ENCODE results near the gene RABGAP1L. TPM values are rescaled to one million over a fixed set of nuclear protein-coding genes. Genes with fewer than 3 reads are reported as not detected.
"Not testable (repeated sequence)": the region's sequence is repeated elsewhere in the genome, so short reads cannot be mapped to it uniquely, and the experiment has no call there.

Gene RABGAP1L
- total RNA-seq, 1 experiment from 2014 or later: 76.9 TPM

- Mint-ChIP-seq H3K4me3 (no peak overlapping the region), H3K36me3 (peaks cover 2% of the 10 kb centered on the region; the same call in 1 of the 2 replicates), H3K27me3 (ENCODE audit: low read depth) (no peaks in the 10 kb centered on the region; the same call in 1 of the 2 replicates), H3K4me1 (peaks cover 7% of the 10 kb centered on the region), H3K27ac (no peak overlapping the region), H3K9me3 (peaks cover 21% of the 10 kb centered on the region)
- ChIA-PET POLR2A (no interaction called here), CTCF (no interaction called here)
- DNase-seq (ENCODE audit: low spot score): no peak
- TF ChIP-seq CDX4 (CRISPR knock-in tag; IDR thresholded peaks at IDR 0.05; ENCODE audit: borderline replicate concordance) (no peak), CTCF (IDR thresholded peaks at IDR 0.05) (no peak), HMGA2 (CRISPR knock-in tag; IDR thresholded peaks at IDR 0.05) (no peak), CBFB (CRISPR knock-in tag; IDR thresholded peaks at IDR 0.05; ENCODE audit: low read depth) (no peak), ZNF219 (CRISPR knock-in tag; IDR thresholded peaks at IDR 0.05; ENCODE audit: borderline replicate concordance) (no peak), ZNF232 (CRISPR knock-in tag; IDR thresholded peaks at IDR 0.05) (no peak), ATF2 (CRISPR knock-in tag; IDR thresholded peaks at IDR 0.05; ENCODE audit: borderline replicate concordance, low read depth) (no peak), ZNF138 (CRISPR knock-in tag; conservative IDR thresholded peaks at IDR 0.05) (no peak), CREB1 (CRISPR knock-in tag; IDR thresholded peaks at IDR 0.05) (no peak), SMAD4 (CRISPR knock-in tag; IDR thresholded peaks at IDR 0.05) (no peak)
- TF ChIP-seq, protein P1, sequence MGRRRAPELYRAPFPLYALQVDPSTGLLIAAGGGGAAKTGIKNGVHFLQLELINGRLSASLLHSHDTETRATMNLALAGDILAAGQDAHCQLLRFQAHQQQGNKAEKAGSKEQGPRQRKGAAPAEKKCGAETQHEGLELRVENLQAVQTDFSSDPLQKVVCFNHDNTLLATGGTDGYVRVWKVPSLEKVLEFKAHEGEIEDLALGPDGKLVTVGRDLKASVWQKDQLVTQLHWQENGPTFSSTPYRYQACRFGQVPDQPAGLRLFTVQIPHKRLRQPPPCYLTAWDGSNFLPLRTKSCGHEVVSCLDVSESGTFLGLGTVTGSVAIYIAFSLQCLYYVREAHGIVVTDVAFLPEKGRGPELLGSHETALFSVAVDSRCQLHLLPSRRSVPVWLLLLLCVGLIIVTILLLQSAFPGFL (CRISPR knock-in tag; IDR thresholded peaks at IDR 0.05; ENCODE audit: borderline replicate concordance): no peak
- TF ChIP-seq, protein P2, sequence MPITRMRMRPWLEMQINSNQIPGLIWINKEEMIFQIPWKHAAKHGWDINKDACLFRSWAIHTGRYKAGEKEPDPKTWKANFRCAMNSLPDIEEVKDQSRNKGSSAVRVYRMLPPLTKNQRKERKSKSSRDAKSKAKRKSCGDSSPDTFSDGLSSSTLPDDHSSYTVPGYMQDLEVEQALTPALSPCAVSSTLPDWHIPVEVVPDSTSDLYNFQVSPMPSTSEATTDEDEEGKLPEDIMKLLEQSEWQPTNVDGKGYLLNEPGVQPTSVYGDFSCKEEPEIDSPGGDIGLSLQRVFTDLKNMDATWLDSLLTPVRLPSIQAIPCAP (CRISPR knock-in tag; IDR thresholded peaks at IDR 0.05): no peak
- TF ChIP-seq, protein P3, sequence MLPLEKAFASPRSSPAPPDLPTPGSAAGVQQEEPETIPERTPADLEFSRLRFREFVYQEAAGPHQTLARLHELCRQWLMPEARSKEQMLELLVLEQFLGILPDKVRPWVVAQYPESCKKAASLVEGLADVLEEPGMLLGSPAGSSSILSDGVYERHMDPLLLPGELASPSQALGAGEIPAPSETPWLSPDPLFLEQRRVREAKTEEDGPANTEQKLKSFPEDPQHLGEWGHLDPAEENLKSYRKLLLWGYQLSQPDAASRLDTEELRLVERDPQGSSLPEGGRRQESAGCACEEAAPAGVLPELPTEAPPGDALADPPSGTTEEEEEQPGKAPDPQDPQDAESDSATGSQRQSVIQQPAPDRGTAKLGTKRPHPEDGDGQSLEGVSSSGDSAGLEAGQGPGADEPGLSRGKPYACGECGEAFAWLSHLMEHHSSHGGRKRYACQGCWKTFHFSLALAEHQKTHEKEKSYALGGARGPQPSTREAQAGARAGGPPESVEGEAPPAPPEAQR (CRISPR knock-in tag; IDR thresholded peaks at IDR 0.05): no peak
- ATAC-seq: no peak; the same call in 1 of the 2 replicates
Measured at GRCh38 chr1:174535207-174535606, 375.9 kb downstream of the RABGAP1L start.

GRCh38 chr1:174543421-174543820 is 384.1 kb downstream of the RABGAP1L start:
- H3K4me1 Mint-ChIP-seq; POLR2A ChIA-PET; DNase-seq (ENCODE audit: low spot score); H3K4me3 Mint-ChIP-seq; H3K27ac Mint-ChIP-seq; H3K27me3 Mint-ChIP-seq (ENCODE audit: low read depth); ATAC-seq; CTCF ChIA-PET: not testable (repeated sequence)
- H3K36me3 Mint-ChIP-seq: peaks cover 20% of the 10 kb centered on the region
- H3K9me3 Mint-ChIP-seq: peaks cover 65% of the 10 kb centered on the region

GRCh38 chr1:174550296-174550695 is 391.0 kb downstream of the RABGAP1L start:
- ChIA-PET CTCF (no interaction called here), POLR2A (no interaction called here)
- no peaks in the 10 kb centered on the region for H3K4me1 Mint-ChIP-seq
- H3K4me3 Mint-ChIP-seq: no peak overlapping the region
- peaks cover 22% of the 10 kb centered on the region for H3K9me3 Mint-ChIP-seq
- DNase-seq (ENCODE audit: low spot score): no peak
- no peaks in the 10 kb centered on the region for H3K27me3 Mint-ChIP-seq (ENCODE audit: low read depth)
- H3K27ac Mint-ChIP-seq: no peak overlapping the region
- no peak for TF ChIP-seq ZNF232 (CRISPR knock-in tag; IDR thresholded peaks at IDR 0.05)
- TF ChIP-seq FOXK1 (CRISPR knock-in tag; IDR thresholded peaks at IDR 0.05): no peak
- no peak for ATAC-seq
- peaks cover 5% of the 10 kb centered on the region for H3K36me3 Mint-ChIP-seq
